ENCODE data around the gene CYBA.

GRCh38 chr16:88658714-88659113 lies 7.9 kb upstream of the CYBA start:
- TF ChIP-seq SREBF2 (IDR thresholded peaks at IDR 0.05; ENCODE audit: low read length) (no peak), CEBPB (IDR thresholded peaks at IDR 0.05; ENCODE audit: borderline replicate concordance in 1 of 2, low read depth in 2 of 2, low read length in 2 of 2) (no peak), CTCF (IDR thresholded peaks at IDR 0.05 in 2 of 3, conservative IDR thresholded peaks at IDR 0.05 in 1 of 3; ENCODE audit: control insufficient read depth in 2 of 3, extremely low read depth in 1 of 3, insufficient read depth in 1 of 3, low read depth in 3 of 3, low read length in 3 of 3) (no peak), SMC3 (IDR thresholded peaks at IDR 0.05; ENCODE audit: borderline replicate concordance, low read length) (no peak), POLR2AphosphoS5 (IDR thresholded peaks at IDR 0.05; ENCODE audit: low read length) (no peak), MYC (IDR thresholded peaks at IDR 0.05; ENCODE audit: insufficient read depth, insufficient read length, insufficient replicate concordance, low read length, severe bottlenecking) (no peak), USF2 (IDR thresholded peaks at IDR 0.05; ENCODE audit: borderline replicate concordance, low read depth, low read length) (no peak), RAD21 (IDR thresholded peaks at IDR 0.05; ENCODE audit: insufficient read depth, low read depth, low read length) (no peak), SP1 (IDR thresholded peaks at IDR 0.05; ENCODE audit: low read depth, low read length) (no peak)

Measured in GM12878 (cell line).